RWPE1 (cell line): Measurements from ENCODE around the gene RADIL.

Experiments used
- CTCF ChIA-PET: fragments of 350-600 bp; sonication (Branson Sonifier 250); formaldehyde crosslinking; extraction: SDS; loops from one replicate; lab custom pipeline; 2021; lab: Yijun Ruan, JAX
- POLR2A ChIA-PET: fragments of 400-600 bp; formaldehyde crosslinking; extraction: SDS; loops from one replicate; lab custom pipeline; 2020; ENCODE audit warnings: antibody characterized with exemption; ENCODE audit not compliant: low non-redundant PET; lab: Yijun Ruan, JAX
- DNase-seq: peaks from one replicate; pipeline ENCODE4 v3.0.0; 2012; ENCODE audit warnings: low spot score
- H3K27ac ChIP-seq: fragments of 450-650 bp; 2 replicates; pipeline ENCODE4 v1.5.1; 2017
- TF ChIP-seq, protein P1 (sequence below): fragments of 450-650 bp; conservative IDR thresholded peaks from 2 replicates; pipeline ENCODE4 v1.5.1; 2017; ENCODE audit warnings: low read depth, mild to moderate bottlenecking

The RADIL gene

DNA sequence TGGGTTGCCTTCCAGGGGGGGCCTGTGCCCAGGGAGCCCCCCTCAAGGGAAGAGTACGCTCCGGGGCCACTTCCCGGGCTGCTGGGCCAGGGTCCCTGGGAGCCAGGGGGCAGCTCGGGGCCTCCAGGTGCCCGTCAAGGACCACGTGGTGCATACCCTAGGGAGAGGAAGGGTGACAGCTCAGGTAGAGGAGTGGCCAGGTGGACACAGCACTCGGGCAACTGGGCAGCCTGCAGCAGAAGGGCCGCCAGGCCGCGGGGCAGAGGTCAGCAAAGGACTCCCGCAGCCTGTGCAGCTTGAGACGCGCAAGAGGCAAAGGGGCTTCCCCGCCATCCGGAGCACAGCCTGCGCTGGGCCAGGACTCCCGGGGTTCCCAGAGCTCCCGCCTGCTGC, 81.7 kb downstream of the RADIL start:
- POLR2A ChIA-PET, result no interaction called here
- CTCF ChIA-PET, result no interaction called here
- H3K27ac ChIP-seq, result no peak overlapping the region
- DNase-seq, result no peak
- TF ChIP-seq, protein P1, sequence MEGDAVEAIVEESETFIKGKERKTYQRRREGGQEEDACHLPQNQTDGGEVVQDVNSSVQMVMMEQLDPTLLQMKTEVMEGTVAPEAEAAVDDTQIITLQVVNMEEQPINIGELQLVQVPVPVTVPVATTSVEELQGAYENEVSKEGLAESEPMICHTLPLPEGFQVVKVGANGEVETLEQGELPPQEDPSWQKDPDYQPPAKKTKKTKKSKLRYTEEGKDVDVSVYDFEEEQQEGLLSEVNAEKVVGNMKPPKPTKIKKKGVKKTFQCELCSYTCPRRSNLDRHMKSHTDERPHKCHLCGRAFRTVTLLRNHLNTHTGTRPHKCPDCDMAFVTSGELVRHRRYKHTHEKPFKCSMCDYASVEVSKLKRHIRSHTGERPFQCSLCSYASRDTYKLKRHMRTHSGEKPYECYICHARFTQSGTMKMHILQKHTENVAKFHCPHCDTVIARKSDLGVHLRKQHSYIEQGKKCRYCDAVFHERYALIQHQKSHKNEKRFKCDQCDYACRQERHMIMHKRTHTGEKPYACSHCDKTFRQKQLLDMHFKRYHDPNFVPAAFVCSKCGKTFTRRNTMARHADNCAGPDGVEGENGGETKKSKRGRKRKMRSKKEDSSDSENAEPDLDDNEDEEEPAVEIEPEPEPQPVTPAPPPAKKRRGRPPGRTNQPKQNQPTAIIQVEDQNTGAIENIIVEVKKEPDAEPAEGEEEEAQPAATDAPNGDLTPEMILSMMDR, result no peak

DNA sequence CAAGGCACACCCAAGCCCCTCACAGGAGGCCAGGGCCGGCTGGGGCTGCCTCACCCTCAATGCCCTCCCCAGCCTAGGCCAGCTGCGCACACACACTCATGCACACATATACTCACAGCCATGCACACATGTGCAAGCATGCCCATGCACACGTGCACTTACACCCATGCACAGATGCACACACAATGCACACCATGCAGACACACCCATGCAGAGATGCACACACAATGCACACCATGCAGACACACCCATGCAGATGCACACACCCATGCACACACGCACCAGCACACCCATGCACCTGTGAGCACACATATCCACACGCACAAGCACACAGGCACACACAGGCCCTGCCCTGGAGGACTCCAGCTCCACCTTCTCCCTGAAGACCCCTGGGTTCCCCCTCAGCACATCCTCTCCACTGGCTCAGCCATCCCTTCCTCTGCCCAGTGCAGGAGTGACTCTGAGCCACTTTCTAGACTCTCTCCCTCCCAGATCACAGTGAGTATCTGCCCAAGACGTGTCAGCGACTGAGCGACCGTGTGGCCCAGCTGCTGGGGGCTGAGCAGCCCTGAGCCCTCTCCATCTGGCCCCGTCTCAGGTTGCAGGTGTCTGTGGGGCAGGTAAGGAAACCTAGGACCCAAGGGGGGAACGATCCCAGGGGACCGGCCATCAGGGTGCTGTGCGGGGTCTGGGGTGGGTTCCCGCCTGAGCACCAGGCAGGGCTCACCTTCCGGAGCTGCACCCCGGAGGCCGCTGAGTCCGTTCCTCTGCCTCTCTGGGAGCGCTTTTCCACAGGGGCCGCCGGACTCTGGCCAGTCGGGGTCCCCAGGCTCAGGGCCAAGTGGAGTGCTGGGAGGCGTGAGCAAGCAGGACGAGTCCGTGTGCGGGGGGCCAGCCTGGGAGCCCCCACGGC, 82.3 kb downstream of the RADIL start:
- no peak for DNase-seq
- ChIA-PET CTCF (no interaction called here), POLR2A (no interaction called here)
- TF ChIP-seq, protein P1, result no peak
- no peak overlapping the region for H3K27ac ChIP-seq

DNA sequence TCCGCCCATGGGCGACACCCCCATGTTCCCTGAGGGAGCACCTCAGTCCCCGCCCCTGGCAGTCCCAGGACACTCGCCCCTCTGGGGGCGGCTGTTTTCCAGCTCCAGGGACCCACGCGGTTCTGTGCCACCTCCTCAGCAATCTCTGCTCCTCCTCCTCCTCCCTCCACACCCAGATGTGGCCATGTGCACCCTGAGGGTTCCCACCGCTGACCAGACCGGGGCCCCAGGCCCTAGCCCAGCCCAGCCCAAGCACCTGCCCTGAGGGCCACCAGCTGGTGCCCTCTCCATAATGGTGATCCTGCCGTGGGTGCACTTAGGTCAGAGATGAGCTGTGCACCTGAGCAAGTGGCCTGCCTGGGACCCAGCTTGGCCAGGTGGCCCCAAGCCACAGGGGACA, 83.0 kb downstream of the RADIL start:
- DNase-seq, result no peak
- ChIA-PET POLR2A (no interaction called here), CTCF (no interaction called here)
- no peak overlapping the region for H3K27ac ChIP-seq
- TF ChIP-seq, protein P1, result no peak

DNA sequence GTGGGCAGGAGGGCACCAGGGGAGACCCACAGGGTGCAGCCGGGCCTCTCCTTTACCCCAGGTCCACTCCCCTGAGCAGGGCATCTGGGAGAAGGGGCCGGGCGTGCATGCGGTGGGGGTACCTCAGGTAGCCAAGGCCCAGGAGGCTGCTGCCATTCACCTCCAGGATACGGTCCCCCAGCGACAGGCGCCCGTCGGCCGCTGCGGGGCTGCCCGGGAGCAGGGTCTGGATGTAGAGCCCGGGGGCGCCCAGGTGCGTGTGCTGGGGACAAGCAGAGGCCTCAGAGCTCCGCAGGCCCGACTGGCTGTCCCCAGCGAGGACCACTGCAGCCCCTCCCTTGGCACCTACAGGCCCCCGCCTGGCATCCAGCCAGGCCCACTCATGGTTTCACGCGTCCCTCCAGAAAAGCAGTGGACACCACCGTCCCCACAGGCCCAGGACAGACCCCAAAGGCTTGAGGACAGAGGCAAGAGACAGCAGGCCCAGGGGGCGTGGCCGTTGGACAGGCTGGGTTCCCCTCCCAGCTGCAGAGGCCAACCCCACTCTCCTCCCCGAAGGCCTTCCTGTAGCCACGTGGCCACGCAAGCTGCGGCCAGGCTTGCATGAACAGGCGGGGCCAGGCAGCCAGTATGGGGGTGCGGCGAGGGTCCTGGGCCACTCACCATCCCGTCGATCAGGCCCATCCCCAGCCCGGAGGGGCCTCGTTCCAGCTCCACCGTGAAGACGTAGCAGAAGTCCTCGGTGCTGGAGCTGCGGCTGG, 83.8 kb downstream of the RADIL start:
- no peak overlapping the region for H3K27ac ChIP-seq
- ChIA-PET CTCF (no interaction called here), POLR2A (no interaction called here)
- TF ChIP-seq, protein P1, result no peak
- DNase-seq, result peak; percentile 39

DNA sequence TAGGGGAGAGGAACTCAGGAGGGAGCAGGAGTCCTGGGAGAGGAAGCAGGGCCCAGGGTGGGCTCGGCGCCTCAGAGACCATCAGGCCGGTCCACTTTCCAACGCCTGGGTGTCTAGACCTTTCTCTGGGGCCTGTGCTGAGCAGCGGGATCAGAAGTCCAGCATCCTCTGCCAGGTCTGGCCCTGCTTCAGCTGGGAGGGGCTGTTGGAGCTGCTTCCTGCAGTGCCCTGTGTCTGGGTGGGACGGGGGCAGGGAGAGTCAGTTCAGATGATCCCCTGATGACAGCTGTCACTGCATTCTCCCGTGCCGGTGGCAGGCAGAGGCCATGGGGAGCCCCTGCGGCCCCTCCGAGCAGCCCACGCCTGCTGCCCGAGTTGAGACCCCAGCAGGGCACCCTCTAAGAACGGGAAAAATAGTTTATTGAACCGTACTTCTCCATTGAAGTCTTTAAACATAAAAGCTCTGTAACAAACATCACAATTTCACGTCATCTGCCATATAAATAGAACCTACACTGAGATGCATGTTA, 84.7 kb downstream of the RADIL start:
- no peak for DNase-seq
- H3K27ac ChIP-seq, result 0 out of 2 replicates have a peak overlapping the region, but pooled peaks have one; percentile 4
- POLR2A ChIA-PET, result no interaction called here
- CTCF ChIA-PET, result interaction anchor here (0.5 to 2.2 kb wide), 13 partner anchors 12 to 876 kb away, joined by 3 to 25 read pairs (median 3); no protein-coding TSS in a partner anchor
- TF ChIP-seq, protein P1, result no peak
